Lower lobe of right lung (tissue), 2 donors: Measurements from ENCODE around the gene WDR86. TPM values are rescaled to one million over a fixed set of nuclear protein-coding genes. Genes with fewer than 3 reads are reported as not detected.
A peak's percentile ranks its signal among the peaks of the same experiment; 100 is the strongest.

Source experiments
- ATAC-seq, 2 donors: fragments of 200-7000 bp; cut with Tn5 transposase; one replicate each; pipeline ENCODE4 v1.9.1; 2020 to 2022; ENCODE audit warnings: mild to moderate bottlenecking in 2 of 2, moderate library complexity in 2 of 2
- DNase-seq: peaks from one replicate; pipeline ENCODE4 v3.0.0-alpha.2; 2020
- H3K27ac ChIP-seq: fragments of 200-600 bp; one replicate; pipeline ENCODE4 v1.8.0; 2022
- H3K27me3 ChIP-seq: fragments of 200-600 bp; one replicate; pipeline ENCODE4 v1.8.0; 2022; ENCODE audit warnings: low read depth
- H3K36me3 ChIP-seq: fragments of 200-600 bp; one replicate; pipeline ENCODE4 v1.8.0; 2022; ENCODE audit warnings: mild to moderate bottlenecking
- H3K4me1 ChIP-seq: fragments of 200-600 bp; one replicate; pipeline ENCODE4 v1.8.0; 2022
- H3K4me3 ChIP-seq: fragments of 200-600 bp; one replicate; pipeline ENCODE4 v1.8.0; 2022; ENCODE audit warnings: mild to moderate bottlenecking
- H3K9me3 ChIP-seq: fragments of 200-600 bp; one replicate; pipeline ENCODE4 v1.8.0; 2022
- CTCF ChIP-seq: fragments of 200-600 bp; IDR thresholded peaks from one replicate; pipeline ENCODE4 v1.8.0; 2022; ENCODE audit warnings: antibody characterized with exemption, mild to moderate bottlenecking
- intact Hi-C: fragments of 100-400 bp; cut with DNase I; formaldehyde crosslinking; loops from one replicate; pipeline ENCODE4 v1.11.0; 2022
- total RNA-seq: library from RNA; stranded (reverse); fragmentation: NEBNext Ultra II Directional; extraction: Animal tissue kit (Norgen Biotek cat#: 25700); gene quantifications from one replicate; pipeline ENCODE4 v1.2.1, GENCODE V29; 2021
- donor health status: DM: no; HTN: yes; CAD: no; lungs with severe emphysema.

The WDR86 gene
- total RNA-seq, 1 donor from 2014 or later: 4.4 TPM

DNA sequence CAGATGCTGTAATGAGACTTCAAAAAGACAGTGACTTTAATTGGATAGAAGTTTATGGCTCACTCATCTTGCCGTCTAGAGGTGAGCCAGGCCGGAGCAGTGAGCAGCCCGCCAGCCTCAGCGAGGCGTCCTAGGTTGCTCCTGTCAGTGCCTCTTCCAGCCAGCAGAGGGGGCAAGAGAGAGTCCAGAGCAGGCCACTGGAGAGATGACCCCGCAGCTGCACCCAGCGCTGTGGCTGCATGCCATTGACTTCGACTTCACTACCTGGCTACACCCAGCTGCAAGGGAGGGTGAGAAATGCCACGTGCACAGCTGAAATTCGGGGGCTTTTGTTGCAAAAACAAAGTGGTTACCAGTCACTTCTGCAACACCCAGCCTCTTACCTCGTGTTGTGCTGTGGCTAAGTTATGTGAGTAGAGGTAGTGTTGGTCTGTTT is 41.7 kb downstream of the WDR86 start:
- peaks cover 14% of the 10 kb centered on the region for H3K4me1 ChIP-seq
- DNase-seq (peak; percentile 89), ATAC-seq (peak; percentile 96)
- no peaks in the 10 kb centered on the region for H3K9me3 ChIP-seq
- intact Hi-C loops: no loop called here
- peak; percentile 96 for TF ChIP-seq CTCF
- no peak overlapping the region for H3K4me3 ChIP-seq
- no peaks in the 10 kb centered on the region for H3K27me3 ChIP-seq
- H3K27ac ChIP-seq: no peak overlapping the region
- peaks cover 67% of the 10 kb centered on the region for H3K36me3 ChIP-seq

DNA sequence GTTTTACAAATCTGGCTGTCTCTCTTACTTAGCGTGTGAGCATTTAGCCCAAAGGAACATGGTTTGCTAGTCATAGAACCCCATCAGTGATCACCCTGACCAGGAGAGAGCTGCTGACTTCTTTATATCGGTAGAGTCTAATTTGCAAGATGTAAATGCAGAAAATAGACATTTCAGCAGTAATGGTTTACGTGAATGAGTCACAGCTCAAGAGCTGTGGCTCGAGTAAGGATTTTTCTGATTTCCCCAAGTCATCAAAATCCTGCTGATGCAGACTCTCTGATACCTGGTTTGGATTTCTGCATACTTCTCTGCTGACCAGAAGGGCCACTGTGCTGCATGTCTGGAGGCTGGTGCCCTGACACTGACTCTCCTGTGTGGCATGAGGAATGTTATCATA is 42.6 kb downstream of the WDR86 start:
- no peak for TF ChIP-seq CTCF
- no peaks in the 10 kb centered on the region for H3K9me3 ChIP-seq
- H3K27ac ChIP-seq: no peak overlapping the region
- DNase-seq (no peak), ATAC-seq (no peak)
- intact Hi-C loops: no loop called here
- H3K27me3 ChIP-seq: no peaks in the 10 kb centered on the region
- no peak overlapping the region for H3K4me3 ChIP-seq
- H3K4me1 ChIP-seq: peaks cover 14% of the 10 kb centered on the region
- peaks cover 67% of the 10 kb centered on the region for H3K36me3 ChIP-seq

DNA sequence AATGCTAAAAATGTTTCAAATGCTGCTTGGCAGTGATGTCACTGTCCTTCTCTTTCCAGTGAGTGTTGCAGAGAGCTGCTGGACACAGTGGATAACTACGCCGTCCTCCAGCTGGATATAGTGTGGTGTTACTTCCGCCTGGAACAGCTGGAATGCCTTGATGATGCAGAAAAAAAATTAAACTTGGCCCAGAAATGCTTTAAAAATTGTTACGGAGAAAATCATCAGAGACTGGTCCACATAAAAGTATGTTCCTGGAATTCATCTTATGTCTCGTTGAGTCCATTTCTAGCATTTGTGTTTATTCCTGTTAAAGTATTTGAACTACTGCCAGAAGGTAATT is 43.0 kb downstream of the WDR86 start:
- no peak for TF ChIP-seq CTCF
- no peak overlapping the region for H3K4me3 ChIP-seq
- no peaks in the 10 kb centered on the region for H3K9me3 ChIP-seq
- H3K36me3 ChIP-seq: peaks cover 67% of the 10 kb centered on the region
- H3K27me3 ChIP-seq: no peaks in the 10 kb centered on the region
- peak overlapping the region; percentile 68 for H3K27ac ChIP-seq
- H3K4me1 ChIP-seq: peaks cover 14% of the 10 kb centered on the region
- intact Hi-C loops: no loop called here
- peak; percentile 67 to 77 for ATAC-seq
- DNase-seq: no peak

GRCh38 chr7:151366166-151366879 is 43.5 kb downstream of the WDR86 start:
- ATAC-seq (peak in 1 of 2 donors; percentile 30), DNase-seq (no peak)
- peaks cover 67% of the 10 kb centered on the region for H3K36me3 ChIP-seq
- peaks cover 14% of the 10 kb centered on the region for H3K4me1 ChIP-seq
- H3K27ac ChIP-seq: peak overlapping the region; percentile 68
- intact Hi-C loops: no loop called here
- H3K27me3 ChIP-seq: no peaks in the 10 kb centered on the region
- TF ChIP-seq CTCF: no peak
- H3K4me3 ChIP-seq: no peak overlapping the region
- H3K9me3 ChIP-seq: no peaks in the 10 kb centered on the region

- intact Hi-C loops: no loop called here
Observed at GRCh38 chr7:151363182-151363581, 46.7 kb downstream of the WDR86 start.

More at GRCh38 chr7:151363182-151363581, 46.7 kb downstream of the WDR86 start:
- H3K4me1 ChIP-seq: peaks cover 10% of the 10 kb centered on the region
- peaks cover 71% of the 10 kb centered on the region for H3K36me3 ChIP-seq
- H3K27ac ChIP-seq: no peak overlapping the region
- H3K27me3 ChIP-seq: no peaks in the 10 kb centered on the region
- no peak for ATAC-seq
- DNase-seq: no peak
- no peak for TF ChIP-seq CTCF
- no peak overlapping the region for H3K4me3 ChIP-seq
- no peaks in the 10 kb centered on the region for H3K9me3 ChIP-seq
